PFSK-1 (cell line): ENCODE measurements around the gene EHMT2.

Experiments
- FOXP2 ChIP-seq: optimal IDR thresholded peaks from 2 replicates; pipeline ENCODE3; 2011; ENCODE audit warnings: borderline replicate concordance, control low read depth, inconsistent platforms; ENCODE audit not compliant: insufficient read depth; ENCODE audit errors: extremely low read length, extremely low read depth
- POLR2AphosphoS5 ChIP-seq: IDR thresholded peaks from 2 replicates; pipeline ENCODE4 v1.6.1; 2012; ENCODE audit warnings: low read depth, mild to moderate bottlenecking, control low read depth, low read length, moderate library complexity
- SIN3A ChIP-seq: IDR thresholded peaks from 2 replicates; pipeline ENCODE4 v1.6.1; 2012; ENCODE audit warnings: mild to moderate bottlenecking, low read length, moderate library complexity, borderline replicate concordance; ENCODE audit not compliant: insufficient read depth
- TAF1 ChIP-seq: IDR thresholded peaks from 2 replicates; pipeline ENCODE4 v1.6.1; 2012; ENCODE audit warnings: low read length, control low read depth, borderline replicate concordance; ENCODE audit not compliant: insufficient read depth
- TF ChIP-seq, protein P1 (sequence below), 2 experiments: IDR thresholded peaks; 2 replicates each; pipeline versions ENCODE4 v1.6.1 to v1.8.0; 2011 to 2012; ENCODE audit warnings: low read depth in 2 of 2, low read length in 2 of 2, control low read depth in 1 of 2, inconsistent platforms in 1 of 2, mild to moderate bottlenecking in 1 of 2, moderate library complexity in 1 of 2; ENCODE audit not compliant: insufficient read depth in 1 of 2

GRCh38 chr6:31858707-31859106, 38.8 kb downstream of the EHMT2 start:
- no peak for TF ChIP-seq TAF1
- TF ChIP-seq, protein P1, sequence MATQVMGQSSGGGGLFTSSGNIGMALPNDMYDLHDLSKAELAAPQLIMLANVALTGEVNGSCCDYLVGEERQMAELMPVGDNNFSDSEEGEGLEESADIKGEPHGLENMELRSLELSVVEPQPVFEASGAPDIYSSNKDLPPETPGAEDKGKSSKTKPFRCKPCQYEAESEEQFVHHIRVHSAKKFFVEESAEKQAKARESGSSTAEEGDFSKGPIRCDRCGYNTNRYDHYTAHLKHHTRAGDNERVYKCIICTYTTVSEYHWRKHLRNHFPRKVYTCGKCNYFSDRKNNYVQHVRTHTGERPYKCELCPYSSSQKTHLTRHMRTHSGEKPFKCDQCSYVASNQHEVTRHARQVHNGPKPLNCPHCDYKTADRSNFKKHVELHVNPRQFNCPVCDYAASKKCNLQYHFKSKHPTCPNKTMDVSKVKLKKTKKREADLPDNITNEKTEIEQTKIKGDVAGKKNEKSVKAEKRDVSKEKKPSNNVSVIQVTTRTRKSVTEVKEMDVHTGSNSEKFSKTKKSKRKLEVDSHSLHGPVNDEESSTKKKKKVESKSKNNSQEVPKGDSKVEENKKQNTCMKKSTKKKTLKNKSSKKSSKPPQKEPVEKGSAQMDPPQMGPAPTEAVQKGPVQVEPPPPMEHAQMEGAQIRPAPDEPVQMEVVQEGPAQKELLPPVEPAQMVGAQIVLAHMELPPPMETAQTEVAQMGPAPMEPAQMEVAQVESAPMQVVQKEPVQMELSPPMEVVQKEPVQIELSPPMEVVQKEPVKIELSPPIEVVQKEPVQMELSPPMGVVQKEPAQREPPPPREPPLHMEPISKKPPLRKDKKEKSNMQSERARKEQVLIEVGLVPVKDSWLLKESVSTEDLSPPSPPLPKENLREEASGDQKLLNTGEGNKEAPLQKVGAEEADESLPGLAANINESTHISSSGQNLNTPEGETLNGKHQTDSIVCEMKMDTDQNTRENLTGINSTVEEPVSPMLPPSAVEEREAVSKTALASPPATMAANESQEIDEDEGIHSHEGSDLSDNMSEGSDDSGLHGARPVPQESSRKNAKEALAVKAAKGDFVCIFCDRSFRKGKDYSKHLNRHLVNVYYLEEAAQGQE (IDR thresholded peaks at IDR 0.05; ENCODE audit: insufficient read depth in 1 of 2, low read depth in 2 of 2, low read length in 2 of 2): no peak
- no peak for TF ChIP-seq POLR2AphosphoS5
- TF ChIP-seq SIN3A: no peak
- no peak for TF ChIP-seq FOXP2
